ENCODE data around the gene CRACDL. TPM values are rescaled to one million over a fixed set of nuclear protein-coding genes. Genes with fewer than 3 reads are reported as not detected.

The CRACDL gene
- total and polyA plus RNA-seq, 12 donors = 1.2 to 7.9 (median 3.2) TPM

GRCh38 chr2:98804265-98804650 lies 131.8 kb downstream of the CRACDL start:
- 93 to 95% methylated on average over 8 of the region's 8 CpGs for WGBS, 2 donors
- peaks cover 9 to 45% (median 24%) of the 10 kb centered on the region in 9 donors for H3K4me1 ChIP-seq
- H3K36me3 ChIP-seq = no peaks in the 10 kb centered on the region
- no peak for ATAC-seq
- intact Hi-C loops (cut with DNase I) = loop anchor here in 1 of 10 donors (10.0 kb wide), 1 partner anchor 69 kb away; the partner anchor contains the start of gene MGAT4A
- no peaks in the 10 kb centered on the region for H3K9me3 ChIP-seq
- no peak for DNase-seq
- H3K27ac ChIP-seq = no peak overlapping the region
- TF ChIP-seq CTCF (IDR thresholded peaks at IDR 0.05) = no peak
- H3K4me3 ChIP-seq = no peak overlapping the region
- H3K27me3 ChIP-seq = no peaks in the 10 kb centered on the region

- intact Hi-C loops (cut with DNase I) = loop anchor here in 1 of 10 donors (10.0 kb wide), 1 partner anchor 69 kb away; the partner anchor contains the start of gene MGAT4A
- no peak for DNase-seq
- Histone ChIP-seq H3K4me3 (no peak overlapping the region), H3K36me3 (no peaks in the 10 kb centered on the region), H3K9me3 (no peaks in the 10 kb centered on the region), H3K27me3 (no peaks in the 10 kb centered on the region), H3K27ac (no peak overlapping the region), H3K4me1 (peaks cover 9 to 44% (median 24%) of the 10 kb centered on the region in 9 donors)
- 89 to 90% methylated on average over 10 of the region's 10 CpGs for WGBS, 2 donors
- ATAC-seq = no peak
- no peak for TF ChIP-seq CTCF (IDR thresholded peaks at IDR 0.05)
Observed at GRCh38 chr2:98803405-98804264, 132.4 kb downstream of the CRACDL start.

- Histone ChIP-seq H3K27ac (no peak overlapping the region), H3K4me3 (no peak overlapping the region), H3K27me3 (no peaks in the 10 kb centered on the region), H3K9me3 (no peaks in the 10 kb centered on the region), H3K36me3 (peaks cover 0 to 1% (median 0%) of the 10 kb centered on the region in 9 donors), H3K4me1 (peaks cover 9 to 43% (median 24%) of the 10 kb centered on the region in 9 donors)
- intact Hi-C loops (cut with DNase I) = loop anchor here in 1 of 10 donors (10.0 kb wide), 1 partner anchor 68 kb away; the partner anchor contains the start of gene MGAT4A
- 91 to 92% methylated on average over 8 of the region's 8 CpGs for WGBS, 2 donors
- no peak for TF ChIP-seq CTCF (IDR thresholded peaks at IDR 0.05)
- ATAC-seq (no peak), DNase-seq (no peak)
Observed at GRCh38 chr2:98802344-98802743, 133.7 kb downstream of the CRACDL start.

- Histone ChIP-seq H3K27me3 (no peaks in the 10 kb centered on the region), H3K27ac (no peak overlapping the region), H3K4me1 (peaks cover 8 to 39% (median 24%) of the 10 kb centered on the region in 9 donors), H3K9me3 (no peaks in the 10 kb centered on the region), H3K4me3 (no peak overlapping the region), H3K36me3 (peaks cover 0 to 5% (median 0%) of the 10 kb centered on the region in 9 donors)
- 90% methylated on average over 15 of the region's 15 CpGs for WGBS, 2 donors
- intact Hi-C loops (cut with DNase I) = loop anchor here in 1 of 10 donors (10.0 kb wide), 1 partner anchor 67 kb away; the partner anchor contains the start of gene MGAT4A
- no peak for DNase-seq
- no peak for TF ChIP-seq CTCF (IDR thresholded peaks at IDR 0.05)
- ATAC-seq = no peak
Observed at GRCh38 chr2:98801921-98802321, 134.1 kb downstream of the CRACDL start.

Measured in heart right ventricle (tissue), 16 donors.